ENCODE results near the gene NR3C2. TPM values are rescaled to one million over a fixed set of nuclear protein-coding genes. Genes with fewer than 3 reads are reported as not detected.

NR3C2 gene
- total and polyA plus RNA-seq, 4 donors = 2.0 to 11.5 (median 3.2) TPM

DNA sequence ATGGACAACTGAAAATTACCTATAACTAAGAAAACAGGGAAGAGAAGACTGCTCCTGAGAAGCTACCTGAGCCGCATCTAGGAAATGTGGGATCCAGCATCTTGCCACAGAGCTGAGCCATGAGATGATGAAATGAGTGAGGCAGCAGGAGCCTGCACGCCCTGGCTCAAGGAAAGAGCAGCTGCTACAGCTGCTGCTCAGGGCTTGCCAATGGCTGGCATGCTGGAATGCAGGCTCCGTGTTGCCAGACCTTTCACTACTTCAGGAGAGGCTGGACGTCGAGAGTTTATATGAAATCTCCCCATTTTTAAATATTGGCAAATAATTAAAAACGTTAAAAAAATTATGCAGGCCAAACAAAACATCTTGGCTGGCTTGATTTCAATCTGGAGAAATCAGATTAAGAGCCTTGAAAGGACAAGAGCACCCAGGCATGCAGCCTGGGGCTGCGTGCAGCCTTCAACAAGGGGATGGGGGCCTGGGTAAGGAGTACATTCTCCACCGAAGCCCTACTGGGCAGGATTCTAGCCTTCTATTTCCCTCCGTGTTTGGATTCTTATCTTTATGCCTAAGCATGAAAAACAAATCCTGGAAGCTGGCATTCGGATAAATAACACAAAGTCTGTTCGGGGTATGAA lies 227.6 kb downstream of the NR3C2 start:
- H3K36me3 ChIP-seq (ENCODE audit: control insufficient read depth in 4 of 4, insufficient read depth in 3 of 4, low read depth in 1 of 4, low read length in 3 of 4) = no peaks in the 10 kb centered on the region
- 83% methylated on average over 11 of the region's 11 CpGs for WGBS
- TF ChIP-seq TAF1 (conservative IDR thresholded peaks at IDR 0.05) (no peak), EGR1 (IDR thresholded peaks at IDR 0.05; ENCODE audit: low read depth in 2 of 2) (no peak), YY1 (IDR thresholded peaks at IDR 0.05) (no peak), FOXA2 (IDR thresholded peaks at IDR 0.05) (no peak), NR2F2 (IDR thresholded peaks at IDR 0.05) (no peak)
- TF ChIP-seq, protein P1, sequence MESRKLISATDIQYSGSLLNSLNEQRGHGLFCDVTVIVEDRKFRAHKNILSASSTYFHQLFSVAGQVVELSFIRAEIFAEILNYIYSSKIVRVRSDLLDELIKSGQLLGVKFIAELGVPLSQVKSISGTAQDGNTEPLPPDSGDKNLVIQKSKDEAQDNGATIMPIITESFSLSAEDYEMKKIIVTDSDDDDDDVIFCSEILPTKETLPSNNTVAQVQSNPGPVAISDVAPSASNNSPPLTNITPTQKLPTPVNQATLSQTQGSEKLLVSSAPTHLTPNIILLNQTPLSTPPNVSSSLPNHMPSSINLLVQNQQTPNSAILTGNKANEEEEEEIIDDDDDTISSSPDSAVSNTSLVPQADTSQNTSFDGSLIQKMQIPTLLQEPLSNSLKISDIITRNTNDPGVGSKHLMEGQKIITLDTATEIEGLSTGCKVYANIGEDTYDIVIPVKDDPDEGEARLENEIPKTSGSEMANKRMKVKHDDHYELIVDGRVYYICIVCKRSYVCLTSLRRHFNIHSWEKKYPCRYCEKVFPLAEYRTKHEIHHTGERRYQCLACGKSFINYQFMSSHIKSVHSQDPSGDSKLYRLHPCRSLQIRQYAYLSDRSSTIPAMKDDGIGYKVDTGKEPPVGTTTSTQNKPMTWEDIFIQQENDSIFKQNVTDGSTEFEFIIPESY (IDR thresholded peaks at IDR 0.05) = no peak
- H3K9me3 ChIP-seq (ENCODE audit: control insufficient read depth in 4 of 4, low read length in 3 of 4) = no peaks in the 10 kb centered on the region
- DNase-seq (ENCODE audit: low spot score) = no peak
- H3K27ac ChIP-seq (ENCODE audit: low read depth in 1 of 2, low read length in 2 of 2) = no peak overlapping the region
- no peaks in the 10 kb centered on the region for H3K27me3 ChIP-seq (ENCODE audit: control insufficient read depth in 4 of 4, insufficient read depth in 4 of 4, low read length in 3 of 4)
- no peak overlapping the region for H3K4me3 ChIP-seq (ENCODE audit: low read depth in 1 of 3, low read length in 3 of 3)
- H3K4me1 ChIP-seq (ENCODE audit: control insufficient read depth in 4 of 4, insufficient read depth in 4 of 4, low read length in 3 of 4) = peaks cover 0 to 17% (median 4%) of the 10 kb centered on the region in 4 donors
- H3K9ac ChIP-seq (ENCODE audit: low read depth in 1 of 2, low read length in 2 of 2) = no peak overlapping the region

DNA sequence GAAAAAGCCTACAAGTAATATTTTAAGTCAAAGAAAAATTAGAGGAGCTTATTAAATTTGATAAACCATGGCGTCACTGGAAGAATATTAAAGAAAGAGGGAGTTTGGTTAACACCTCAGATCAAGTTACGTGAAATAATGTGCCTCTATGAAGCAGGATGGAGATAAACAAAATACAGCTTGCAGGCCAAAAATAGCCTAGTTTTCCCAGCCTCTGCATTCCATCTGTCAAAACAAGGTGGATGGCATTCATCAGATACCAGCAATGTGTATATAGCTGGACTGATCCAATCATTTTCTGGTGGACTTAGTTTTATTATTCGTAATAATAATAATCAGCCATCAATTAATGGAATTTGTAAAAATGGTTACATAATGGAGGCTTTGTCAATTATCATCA lies 230.7 kb downstream of the NR3C2 start:
- H3K27ac ChIP-seq (ENCODE audit: low read depth in 1 of 2, low read length in 2 of 2) = no peak overlapping the region
- no peak for DNase-seq (ENCODE audit: low spot score)

More for the DNA sequence above, 230.7 kb downstream of the NR3C2 start:
- Histone ChIP-seq H3K36me3 (ENCODE audit: control insufficient read depth in 4 of 4, insufficient read depth in 3 of 4, low read depth in 1 of 4, low read length in 3 of 4) (no peaks in the 10 kb centered on the region), H3K4me1 (ENCODE audit: control insufficient read depth in 4 of 4, insufficient read depth in 4 of 4, low read length in 3 of 4) (peaks cover 0 to 6% (median under 1%) of the 10 kb centered on the region in 4 donors), H3K9ac (ENCODE audit: low read depth in 1 of 2, low read length in 2 of 2) (no peak overlapping the region), H3K4me3 (ENCODE audit: low read depth in 1 of 3, low read length in 3 of 3) (no peak overlapping the region), H3K9me3 (ENCODE audit: control insufficient read depth in 4 of 4, low read length in 3 of 4) (no peaks in the 10 kb centered on the region), H3K27me3 (ENCODE audit: control insufficient read depth in 4 of 4, insufficient read depth in 4 of 4, low read length in 3 of 4) (no peaks in the 10 kb centered on the region)
- WGBS = 74% methylated on average over 3 of the region's 3 CpGs
- TF ChIP-seq HNF4A (conservative IDR thresholded peaks at IDR 0.05) (no peak), HNF4G (IDR thresholded peaks at IDR 0.05) (no peak), GABPA (IDR thresholded peaks at IDR 0.05 in 1 of 2, conservative IDR thresholded peaks at IDR 0.05 in 1 of 2) (no peak), FOXA1 (IDR thresholded peaks at IDR 0.05) (no peak), YY1 (IDR thresholded peaks at IDR 0.05) (no peak), SP1 (IDR thresholded peaks at IDR 0.05) (no peak), EGR1 (IDR thresholded peaks at IDR 0.05; ENCODE audit: low read depth in 2 of 2) (no peak), TAF1 (conservative IDR thresholded peaks at IDR 0.05) (no peak), RAD21 (IDR thresholded peaks at IDR 0.05) (no peak), FOXA2 (IDR thresholded peaks at IDR 0.05) (no peak), NR2F2 (IDR thresholded peaks at IDR 0.05) (no peak), RXRA (IDR thresholded peaks at IDR 0.05) (no peak), JUND (IDR thresholded peaks at IDR 0.05) (no peak)
- TF ChIP-seq, protein P2, sequence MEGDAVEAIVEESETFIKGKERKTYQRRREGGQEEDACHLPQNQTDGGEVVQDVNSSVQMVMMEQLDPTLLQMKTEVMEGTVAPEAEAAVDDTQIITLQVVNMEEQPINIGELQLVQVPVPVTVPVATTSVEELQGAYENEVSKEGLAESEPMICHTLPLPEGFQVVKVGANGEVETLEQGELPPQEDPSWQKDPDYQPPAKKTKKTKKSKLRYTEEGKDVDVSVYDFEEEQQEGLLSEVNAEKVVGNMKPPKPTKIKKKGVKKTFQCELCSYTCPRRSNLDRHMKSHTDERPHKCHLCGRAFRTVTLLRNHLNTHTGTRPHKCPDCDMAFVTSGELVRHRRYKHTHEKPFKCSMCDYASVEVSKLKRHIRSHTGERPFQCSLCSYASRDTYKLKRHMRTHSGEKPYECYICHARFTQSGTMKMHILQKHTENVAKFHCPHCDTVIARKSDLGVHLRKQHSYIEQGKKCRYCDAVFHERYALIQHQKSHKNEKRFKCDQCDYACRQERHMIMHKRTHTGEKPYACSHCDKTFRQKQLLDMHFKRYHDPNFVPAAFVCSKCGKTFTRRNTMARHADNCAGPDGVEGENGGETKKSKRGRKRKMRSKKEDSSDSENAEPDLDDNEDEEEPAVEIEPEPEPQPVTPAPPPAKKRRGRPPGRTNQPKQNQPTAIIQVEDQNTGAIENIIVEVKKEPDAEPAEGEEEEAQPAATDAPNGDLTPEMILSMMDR (IDR thresholded peaks at IDR 0.05; ENCODE audit: low read depth, low read length, missing input control) = no peak
- TF ChIP-seq, protein P1 (IDR thresholded peaks at IDR 0.05) = no peak
- TF ChIP-seq, protein P3, sequence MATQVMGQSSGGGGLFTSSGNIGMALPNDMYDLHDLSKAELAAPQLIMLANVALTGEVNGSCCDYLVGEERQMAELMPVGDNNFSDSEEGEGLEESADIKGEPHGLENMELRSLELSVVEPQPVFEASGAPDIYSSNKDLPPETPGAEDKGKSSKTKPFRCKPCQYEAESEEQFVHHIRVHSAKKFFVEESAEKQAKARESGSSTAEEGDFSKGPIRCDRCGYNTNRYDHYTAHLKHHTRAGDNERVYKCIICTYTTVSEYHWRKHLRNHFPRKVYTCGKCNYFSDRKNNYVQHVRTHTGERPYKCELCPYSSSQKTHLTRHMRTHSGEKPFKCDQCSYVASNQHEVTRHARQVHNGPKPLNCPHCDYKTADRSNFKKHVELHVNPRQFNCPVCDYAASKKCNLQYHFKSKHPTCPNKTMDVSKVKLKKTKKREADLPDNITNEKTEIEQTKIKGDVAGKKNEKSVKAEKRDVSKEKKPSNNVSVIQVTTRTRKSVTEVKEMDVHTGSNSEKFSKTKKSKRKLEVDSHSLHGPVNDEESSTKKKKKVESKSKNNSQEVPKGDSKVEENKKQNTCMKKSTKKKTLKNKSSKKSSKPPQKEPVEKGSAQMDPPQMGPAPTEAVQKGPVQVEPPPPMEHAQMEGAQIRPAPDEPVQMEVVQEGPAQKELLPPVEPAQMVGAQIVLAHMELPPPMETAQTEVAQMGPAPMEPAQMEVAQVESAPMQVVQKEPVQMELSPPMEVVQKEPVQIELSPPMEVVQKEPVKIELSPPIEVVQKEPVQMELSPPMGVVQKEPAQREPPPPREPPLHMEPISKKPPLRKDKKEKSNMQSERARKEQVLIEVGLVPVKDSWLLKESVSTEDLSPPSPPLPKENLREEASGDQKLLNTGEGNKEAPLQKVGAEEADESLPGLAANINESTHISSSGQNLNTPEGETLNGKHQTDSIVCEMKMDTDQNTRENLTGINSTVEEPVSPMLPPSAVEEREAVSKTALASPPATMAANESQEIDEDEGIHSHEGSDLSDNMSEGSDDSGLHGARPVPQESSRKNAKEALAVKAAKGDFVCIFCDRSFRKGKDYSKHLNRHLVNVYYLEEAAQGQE (IDR thresholded peaks at IDR 0.05) = no peak
- TF ChIP-seq, protein P4, sequence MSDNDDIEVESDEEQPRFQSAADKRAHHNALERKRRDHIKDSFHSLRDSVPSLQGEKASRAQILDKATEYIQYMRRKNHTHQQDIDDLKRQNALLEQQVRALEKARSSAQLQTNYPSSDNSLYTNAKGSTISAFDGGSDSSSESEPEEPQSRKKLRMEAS (IDR thresholded peaks at IDR 0.05) = no peak
- TF ChIP-seq, protein P5, sequence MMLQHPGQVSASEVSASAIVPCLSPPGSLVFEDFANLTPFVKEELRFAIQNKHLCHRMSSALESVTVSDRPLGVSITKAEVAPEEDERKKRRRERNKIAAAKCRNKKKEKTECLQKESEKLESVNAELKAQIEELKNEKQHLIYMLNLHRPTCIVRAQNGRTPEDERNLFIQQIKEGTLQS (IDR thresholded peaks at IDR 0.05) = no peak
